Measurements from ENCODE around the gene RMC1.
"Not testable (repeated sequence)": the region's sequence is repeated elsewhere in the genome, so short reads cannot be mapped to it uniquely, and the experiment has no call there.

The RMC1 gene

DNA sequence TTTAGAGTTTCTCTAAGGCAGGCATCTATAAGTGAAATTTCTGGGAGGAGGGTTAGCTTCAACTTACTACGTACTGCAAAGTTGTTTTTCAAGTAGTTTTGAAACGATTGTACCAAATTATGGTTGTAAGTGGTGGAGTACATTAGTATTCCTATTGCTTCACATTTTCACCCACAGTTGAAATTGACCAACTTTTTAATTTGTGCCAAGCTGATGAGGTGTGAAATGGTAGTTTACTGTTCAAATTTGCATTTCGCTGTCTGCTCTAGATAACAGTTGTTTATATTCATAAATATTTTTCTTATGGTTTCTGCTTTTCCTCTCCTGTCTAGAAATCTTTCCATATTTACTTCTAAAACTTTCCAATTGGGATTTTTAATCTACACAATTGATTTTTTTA lies 64.4 kb downstream of the RMC1 start:
- DNase-seq: no peak

DNA sequence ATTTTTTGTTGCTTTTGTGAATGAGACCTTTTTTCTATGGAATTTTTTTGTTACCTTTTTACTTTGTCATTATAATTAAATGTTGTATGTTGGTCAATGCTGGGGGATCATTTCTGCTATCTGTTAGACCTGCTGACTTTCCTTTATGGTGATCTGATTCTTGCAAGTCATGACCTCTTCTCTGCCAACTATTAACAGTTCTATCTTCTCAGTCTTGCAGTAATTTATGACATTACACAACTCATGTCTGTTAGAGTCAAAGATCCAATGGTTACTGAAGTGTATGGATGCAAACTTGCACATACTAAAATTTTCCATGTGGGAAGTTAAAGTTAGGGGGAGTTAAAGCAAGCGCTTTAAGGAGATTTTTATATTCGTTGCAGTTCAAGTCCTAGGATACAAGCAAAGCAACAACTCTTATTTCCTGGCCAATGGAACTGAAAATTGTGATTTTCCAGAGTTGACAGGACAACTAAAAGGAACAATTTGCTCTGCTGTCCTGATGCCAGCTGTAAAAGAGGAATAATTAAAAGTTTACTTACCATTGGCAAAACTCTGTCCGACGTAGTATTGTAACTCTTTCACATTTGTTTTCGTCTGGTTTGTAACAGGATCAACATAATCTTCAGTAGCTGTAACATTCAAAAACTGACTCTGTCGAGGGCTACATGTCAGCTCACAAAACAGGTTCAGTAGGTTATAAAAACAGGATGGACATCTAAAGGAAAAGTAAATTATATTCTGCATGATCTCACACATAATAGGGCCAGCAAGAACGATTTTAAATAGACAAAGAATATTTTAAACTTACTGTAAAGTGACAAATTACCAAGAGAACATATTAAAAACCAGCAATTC lies 65.2 kb downstream of the RMC1 start:
- DNase-seq: no peak

DNA sequence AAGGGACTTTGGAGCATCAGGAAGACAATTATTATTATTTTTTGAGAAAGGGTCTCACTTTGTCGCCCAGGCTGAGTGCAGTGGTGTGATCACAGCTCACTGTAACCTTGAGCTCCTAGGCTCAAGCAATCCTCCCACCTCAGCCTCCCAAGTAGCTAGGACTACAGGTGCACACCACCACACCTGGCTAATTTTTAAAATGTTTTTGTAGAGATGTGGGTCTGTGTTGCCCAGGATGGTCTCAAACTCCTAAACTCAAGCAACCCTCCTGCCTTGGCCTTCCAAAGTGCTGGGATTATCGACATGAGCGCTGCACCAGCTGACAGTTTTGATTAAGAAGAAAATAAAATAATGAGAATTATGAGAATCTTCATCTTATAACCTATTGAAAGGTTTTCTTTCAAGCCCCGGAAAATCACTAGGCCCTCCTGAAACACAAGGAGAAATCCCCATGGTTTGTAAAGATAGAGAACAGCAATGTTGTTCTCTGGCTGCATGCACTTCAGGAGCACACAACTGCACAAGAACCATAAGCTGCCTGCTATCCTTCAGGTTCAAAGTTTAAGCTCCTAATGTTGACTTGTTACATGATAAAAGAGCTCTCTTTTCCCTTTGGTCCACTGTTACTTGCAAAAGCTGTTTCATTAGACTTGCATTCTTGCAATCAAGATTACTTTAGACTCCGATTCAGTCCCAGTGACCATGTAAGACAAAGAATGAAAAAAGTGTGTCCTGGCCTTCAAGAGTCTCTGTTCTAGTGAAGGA lies 66.2 kb downstream of the RMC1 start:
- DNase-seq: no peak

DNA sequence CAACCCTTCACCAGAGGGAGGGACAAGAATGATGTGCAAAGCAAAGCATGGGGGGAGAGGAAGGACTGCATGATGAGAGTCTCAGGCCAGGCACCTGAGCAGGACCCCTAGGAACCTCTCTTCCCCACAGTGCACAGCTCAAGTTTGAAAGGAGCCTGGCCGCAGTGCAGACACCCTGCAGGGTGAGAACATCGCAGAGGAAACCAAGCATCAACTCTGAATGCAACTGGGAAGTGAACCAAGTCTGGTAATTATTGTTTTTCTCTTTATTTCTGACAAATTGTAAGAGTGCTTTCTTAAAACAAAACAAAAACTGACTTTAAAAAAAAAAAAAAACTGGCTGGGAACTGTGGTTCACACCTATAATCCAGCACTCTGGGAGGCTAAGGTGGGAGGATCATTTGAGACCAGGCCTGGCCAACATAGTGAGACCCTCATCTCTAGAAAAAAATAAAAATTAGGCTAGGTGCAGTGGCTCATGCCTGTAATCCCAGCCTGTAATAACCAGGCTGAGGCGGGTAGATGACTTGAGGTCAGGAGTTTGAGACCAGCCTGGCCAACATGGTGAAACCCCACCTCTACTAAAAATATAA lies 67.7 kb downstream of the RMC1 start:
- DNase-seq: no peak

DNA sequence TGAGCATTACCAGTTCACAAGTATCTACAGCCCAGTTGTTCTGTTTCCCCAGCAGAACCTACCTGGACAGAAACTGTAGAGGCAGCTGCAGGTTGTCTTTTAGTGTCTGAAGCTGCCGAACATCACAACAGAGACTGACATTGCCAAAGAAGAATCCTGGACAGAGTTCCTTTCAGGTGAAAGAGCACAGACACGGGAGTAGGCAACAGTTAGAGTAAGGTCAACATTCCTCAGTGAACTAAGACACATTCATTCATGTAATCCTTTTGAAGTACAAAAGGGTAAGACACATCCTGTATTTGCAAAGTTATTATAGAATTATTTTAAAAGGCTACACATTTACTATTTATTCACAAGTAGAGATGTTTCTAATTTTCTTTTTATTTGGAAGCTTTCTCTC lies 68.7 kb downstream of the RMC1 start:
- no peak for DNase-seq

DNA sequence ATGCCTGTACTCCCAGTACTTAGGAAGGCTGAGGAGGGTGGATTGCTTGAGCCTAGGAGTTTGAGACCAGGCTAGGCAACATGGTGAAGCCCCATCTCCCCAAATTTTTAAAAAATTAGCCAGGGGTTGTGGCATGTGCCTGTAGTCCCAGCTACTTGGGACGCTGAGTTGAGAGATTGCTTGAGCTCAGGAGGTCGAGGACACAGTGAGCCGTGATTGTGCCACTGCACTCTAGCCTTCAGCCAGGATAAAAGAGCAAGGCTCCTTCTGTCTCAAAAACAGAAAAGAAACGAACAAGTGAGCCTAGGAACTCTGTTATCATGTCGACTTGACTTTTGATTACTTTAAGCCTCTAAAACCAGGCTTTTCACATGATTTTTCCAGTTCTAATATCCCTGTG lies 69.3 kb downstream of the RMC1 start:
- DNase-seq: no peak

DNA sequence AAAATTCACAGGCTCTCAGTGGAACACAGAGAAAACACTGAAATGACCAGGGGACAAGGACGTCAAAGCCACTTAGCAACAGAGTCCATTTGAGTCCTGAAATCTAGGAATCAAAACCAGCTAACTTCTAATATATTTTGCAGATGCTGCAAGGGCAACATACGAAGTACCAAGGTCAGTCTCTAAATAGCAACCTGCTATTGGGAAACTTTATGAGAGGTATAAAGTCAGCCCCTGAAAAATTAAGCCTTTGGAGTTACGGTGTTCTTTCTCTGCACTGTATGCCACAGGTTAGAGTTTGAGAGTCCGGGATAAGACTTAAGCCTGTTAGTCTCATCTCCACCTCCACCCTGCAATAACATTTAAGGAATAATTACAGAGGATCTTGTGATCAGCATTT lies 69.7 kb downstream of the RMC1 start:
- no peak for DNase-seq

DNA sequence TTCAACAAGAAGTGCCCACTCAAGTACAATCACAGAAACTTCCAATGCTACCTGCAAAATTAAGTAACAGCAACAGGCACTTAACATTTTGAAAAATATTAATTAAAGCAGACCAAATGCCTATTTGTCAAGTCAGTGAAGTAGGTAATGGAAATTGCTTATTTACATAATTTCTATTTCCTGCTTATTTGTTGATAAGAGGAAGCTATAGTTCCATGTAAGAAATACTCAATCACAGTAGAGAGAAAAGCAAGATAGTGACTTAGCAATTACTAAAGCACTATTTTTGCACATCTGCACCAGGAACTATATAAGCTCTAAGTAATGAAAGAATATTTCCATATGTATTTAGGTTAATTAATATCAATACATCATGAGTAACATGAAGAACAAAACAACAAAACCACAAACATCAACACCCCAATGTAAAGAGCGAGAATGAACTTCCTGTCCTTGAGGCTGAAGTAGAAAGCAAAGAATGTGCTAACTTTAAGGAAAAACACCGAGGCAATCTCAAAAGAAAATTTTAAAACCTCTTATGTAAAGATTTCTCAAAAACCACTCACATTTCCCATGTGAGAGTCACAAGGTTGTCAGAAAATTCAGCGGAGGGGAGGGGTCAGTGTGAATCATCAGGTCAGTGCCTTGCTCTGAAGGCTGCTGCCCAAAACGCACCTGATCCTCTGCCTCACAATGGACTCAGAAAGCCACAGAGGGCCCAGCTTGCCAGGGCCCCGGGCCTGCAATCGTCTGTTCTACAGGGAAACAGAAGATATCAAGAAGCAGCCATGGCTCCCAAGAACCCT lies 70.5 kb downstream of the RMC1 start:
- peak; percentile 75 for DNase-seq

DNA sequence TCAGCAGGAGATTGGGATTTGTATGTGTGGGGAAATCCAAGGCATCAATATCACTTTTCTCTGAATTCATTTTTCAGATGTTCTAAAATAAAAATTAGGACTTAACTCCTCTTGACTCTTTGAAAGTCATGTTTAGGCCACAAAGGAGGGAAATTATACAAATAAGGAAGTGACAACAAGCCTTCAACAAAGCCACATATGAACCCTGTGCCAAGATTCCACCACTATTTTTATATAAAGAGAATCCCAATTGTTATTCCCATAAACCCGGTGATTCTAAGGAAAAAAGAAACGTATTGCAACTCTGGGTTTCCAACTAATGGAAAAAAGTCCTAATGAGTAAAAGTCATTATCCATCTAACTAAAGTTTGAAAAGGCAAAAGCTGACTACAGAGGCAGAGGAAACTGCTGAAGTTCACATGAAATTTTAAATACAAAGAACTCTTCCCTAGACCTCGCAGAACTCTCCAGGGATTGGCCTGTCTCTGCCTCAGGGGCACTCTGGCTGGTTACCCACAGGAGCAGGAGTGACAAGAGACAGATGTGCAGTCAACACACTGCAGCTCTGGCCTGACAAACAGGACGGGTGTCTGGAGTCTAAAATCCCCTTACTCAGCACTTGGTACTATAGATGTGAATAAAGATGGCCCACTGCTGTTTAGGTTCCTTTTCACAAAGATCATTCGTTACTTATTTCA lies 71.4 kb downstream of the RMC1 start:
- DNase-seq: peak; percentile 91

DNA sequence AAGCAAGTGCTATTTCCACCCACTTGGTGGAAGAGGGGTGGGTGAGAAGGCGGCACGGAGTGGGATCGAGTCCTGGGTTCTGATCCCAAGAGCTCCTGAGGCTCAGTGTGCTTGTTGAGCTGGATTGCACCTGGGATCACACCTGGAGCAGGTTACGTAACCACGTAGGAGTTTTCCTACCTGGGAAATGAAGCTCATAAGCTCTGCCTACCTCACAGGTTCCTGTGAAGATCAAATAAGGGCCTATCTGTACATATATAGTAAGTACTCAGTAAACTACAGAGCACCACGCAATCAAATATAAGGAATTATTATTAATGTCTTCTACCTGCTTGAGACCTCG lies 72.0 kb downstream of the RMC1 start:
- DNase-seq: no peak

DNA sequence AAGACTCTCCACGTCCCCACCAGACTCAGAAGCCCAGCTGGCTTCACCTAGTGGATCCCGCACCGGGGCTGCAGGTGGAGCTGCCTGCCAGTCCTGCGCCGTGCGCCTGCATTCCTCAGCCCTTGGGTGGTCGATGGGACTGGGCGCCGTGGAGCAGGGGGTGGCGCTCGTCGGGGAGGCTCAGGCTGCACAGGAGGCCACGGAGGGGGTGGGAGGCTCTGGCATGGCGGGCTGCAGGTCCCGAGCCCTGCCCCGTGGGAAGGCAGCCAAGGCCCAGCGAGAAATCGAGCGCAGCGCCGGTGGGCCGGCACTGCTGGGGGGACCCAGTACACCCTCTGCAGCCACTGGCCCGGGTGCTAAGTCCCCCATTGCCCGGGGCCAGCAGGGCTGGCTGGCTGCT lies 74.2 kb downstream of the RMC1 start:
- DNase-seq: not testable (repeated sequence)

DNA sequence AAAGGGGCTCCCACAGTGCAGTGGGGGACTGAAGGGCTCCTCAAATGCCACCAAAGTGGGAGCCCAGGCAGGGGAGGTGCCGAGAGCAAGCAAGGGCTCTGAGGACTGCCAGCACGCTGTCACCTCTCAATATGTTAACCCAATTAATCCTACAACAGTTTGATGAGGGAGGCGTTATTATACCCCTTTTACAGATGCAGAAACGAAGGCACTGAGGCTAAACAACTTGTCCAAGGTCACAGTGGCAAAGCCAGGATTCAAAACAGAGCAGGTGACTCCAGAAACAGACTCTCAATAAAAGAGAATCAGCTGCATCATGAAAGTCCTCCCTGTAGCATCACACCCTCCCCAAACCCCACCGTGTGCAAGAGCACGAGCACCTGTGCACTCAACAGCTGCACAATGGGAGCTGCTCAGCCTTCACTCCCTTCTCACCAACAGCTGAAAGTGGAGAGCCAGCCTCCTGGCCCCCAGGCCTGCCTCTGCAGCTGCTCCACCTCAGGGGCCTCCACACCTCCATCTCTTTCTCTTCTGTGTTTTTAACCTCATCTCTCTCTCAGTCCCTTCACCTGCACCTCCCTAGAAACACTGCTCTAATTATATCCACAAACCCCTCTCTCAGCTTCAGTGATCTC lies 74.9 kb downstream of the RMC1 start:
- no peak for DNase-seq

DNA sequence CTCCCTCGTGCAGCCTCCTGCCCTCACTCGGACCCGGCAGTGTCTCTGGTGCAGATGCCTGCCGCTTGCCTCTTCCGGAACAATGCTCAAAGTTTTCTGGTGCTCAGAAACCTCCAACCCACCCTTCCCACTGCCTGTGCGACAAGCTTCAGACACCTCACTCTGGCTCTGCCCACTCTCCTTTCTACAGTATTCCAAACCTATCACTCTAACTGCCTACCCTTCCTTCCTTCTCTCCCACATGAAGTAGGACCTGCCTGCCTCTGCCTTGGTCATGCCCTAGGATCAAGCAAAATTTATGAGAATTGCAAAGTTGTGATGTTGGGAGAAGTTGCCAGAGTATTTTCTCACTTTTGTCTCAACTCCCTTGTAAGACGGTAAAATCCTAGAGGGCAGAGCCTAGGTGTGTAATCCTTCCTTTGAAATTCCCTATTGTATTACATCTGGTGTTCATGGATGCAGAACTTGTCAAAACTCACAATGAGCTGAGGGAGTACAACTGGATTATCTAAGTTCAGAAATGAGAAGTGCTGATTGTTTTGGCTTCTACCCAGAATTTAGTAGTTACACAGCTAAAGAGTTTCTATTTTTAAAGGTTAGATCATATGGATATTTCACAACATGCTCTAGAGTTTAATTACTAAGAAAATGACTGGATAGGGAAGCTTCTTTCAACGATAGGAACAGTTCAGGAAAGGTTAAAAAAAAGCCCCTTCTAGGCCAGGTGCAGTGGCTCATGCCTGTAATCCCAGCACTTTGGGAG lies 75.8 kb downstream of the RMC1 start:
- DNase-seq: no peak

DNA sequence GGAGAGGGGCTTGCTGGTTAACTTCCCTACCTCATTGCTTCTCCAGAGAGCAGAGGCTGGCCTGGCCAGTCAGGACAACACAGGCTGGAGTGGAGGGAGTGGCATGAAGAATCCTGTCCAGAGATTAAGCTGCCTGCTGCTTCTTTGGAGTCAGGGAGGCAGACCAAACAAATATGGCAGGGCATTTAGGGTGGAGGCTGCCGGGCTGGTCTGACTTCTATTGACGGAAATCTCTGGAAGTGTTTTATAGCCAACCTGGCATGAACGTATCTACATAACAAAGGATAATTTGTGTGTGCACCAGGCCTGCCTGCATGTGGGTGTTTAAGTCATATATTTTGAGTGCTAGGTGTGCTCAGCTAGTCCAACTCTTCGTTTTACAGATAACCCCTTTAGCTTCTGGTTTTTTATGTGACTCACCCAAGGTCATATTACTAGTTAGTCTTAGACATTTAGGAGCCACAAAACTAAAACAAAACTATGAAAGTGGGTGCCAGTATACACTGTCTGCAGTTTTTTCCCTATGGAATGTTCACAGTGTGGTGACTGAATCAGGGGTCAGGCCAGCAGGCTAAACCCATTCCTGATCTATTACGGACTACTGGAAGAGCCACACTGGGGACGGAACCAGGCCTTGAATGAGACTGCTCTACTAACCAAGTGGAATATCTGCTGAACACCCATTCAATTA lies 77.5 kb downstream of the RMC1 start:
- peak; percentile 68 for DNase-seq
